Skeletal muscle tissue (tissue), 4 donors: ENCODE results near the gene KCNIP4. TPM values are rescaled to one million over a fixed set of nuclear protein-coding genes. Genes with fewer than 3 reads are reported as not detected.

Experiments used
- H3K27ac ChIP-seq: one replicate; pipeline ENCODE4 v1.7.0; 2013; ENCODE audit warnings: mild to moderate bottlenecking, low read depth, low read length, inconsistent platforms
- H3K27me3 ChIP-seq, 3 donors: one replicate each; pipeline ENCODE4 v1.7.0; 2013; ENCODE audit warnings: low read length in 3 of 3; ENCODE audit not compliant: control insufficient read depth in 3 of 3, insufficient read depth in 3 of 3
- H3K36me3 ChIP-seq, 3 donors: one replicate each; pipeline ENCODE4 v1.7.0; 2013; ENCODE audit warnings: low read length in 3 of 3; ENCODE audit not compliant: control insufficient read depth in 3 of 3, insufficient read depth in 3 of 3
- H3K4me1 ChIP-seq, 3 donors: one replicate each; pipeline ENCODE4 v1.7.0; 2013; ENCODE audit warnings: low read length in 3 of 3, mild to moderate bottlenecking in 3 of 3; ENCODE audit not compliant: control insufficient read depth in 3 of 3, insufficient read depth in 3 of 3
- H3K4me3 ChIP-seq, 3 donors: one replicate each; pipeline ENCODE4 v1.7.0; 2013; ENCODE audit warnings: low read length in 3 of 3
- H3K9ac ChIP-seq, 3 donors: one replicate each; pipeline ENCODE4 v1.7.0; 2013; ENCODE audit warnings: low read length in 3 of 3, mild to moderate bottlenecking in 3 of 3, moderate library complexity in 2 of 3, low read depth in 1 of 3
- H3K9me3 ChIP-seq, 3 donors: one replicate each; pipeline ENCODE4 v1.7.0; 2013; ENCODE audit warnings: low read length in 3 of 3; ENCODE audit not compliant: control insufficient read depth in 3 of 3
- total RNA-seq: library from RNA; depleted of rRNA; stranded (reverse); fragments of >200 nt; gene quantifications from one replicate; pipeline ENCODE4 v1.2.3, GENCODE V29; 2014
- donor health status: Osteomylitis.

Gene KCNIP4
- total RNA-seq, 1 donor from 2014 or later = 0.52 TPM

DNA sequence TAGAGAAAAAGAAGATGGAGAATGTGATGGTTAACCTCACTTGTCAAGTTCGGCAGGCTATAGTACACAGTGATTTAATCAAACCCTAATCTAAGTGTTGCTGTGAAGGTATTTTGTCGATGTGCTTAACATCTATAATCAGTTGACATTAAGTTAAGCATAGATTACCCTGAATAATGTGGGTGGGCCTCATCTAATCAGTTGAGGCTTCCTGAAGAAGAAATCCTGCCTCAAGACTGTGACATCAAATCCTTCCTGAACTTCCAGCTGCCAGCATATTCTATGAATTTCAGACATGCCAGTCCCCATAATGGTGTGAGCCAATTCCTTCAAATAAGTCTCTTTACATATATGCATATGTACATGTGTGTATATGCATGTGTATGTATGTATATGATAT, 1066.9 kb downstream of the KCNIP4 start:
- Histone ChIP-seq H3K36me3 (no peaks in the 10 kb centered on the region), H3K4me3 (no peak overlapping the region), H3K27ac (no peak overlapping the region), H3K9me3 (no peaks in the 10 kb centered on the region), H3K4me1 (no peaks in the 10 kb centered on the region), H3K27me3 (no peaks in the 10 kb centered on the region), H3K9ac (no peak overlapping the region)

DNA sequence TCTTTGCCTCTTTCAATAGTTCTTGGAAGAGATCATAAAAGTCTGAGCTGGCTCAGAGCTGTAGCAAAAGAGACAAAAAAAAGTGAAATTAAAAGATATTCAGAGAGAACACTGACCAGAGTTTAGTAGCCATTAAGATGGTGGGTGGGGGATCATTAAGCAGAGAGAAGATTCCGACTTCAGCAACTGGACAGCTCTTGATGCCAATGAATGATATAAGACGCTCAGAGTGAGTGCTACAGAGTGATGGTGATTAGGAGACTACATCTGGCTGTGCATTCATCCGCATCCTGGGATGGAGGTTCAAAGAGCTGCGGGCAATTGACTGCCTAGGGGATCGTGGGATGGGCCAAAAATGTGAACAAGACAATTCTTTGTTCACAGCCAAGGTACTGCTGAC, 1069.8 kb downstream of the KCNIP4 start:
- H3K36me3 ChIP-seq = no peaks in the 10 kb centered on the region
- no peak overlapping the region for H3K27ac ChIP-seq
- H3K4me3 ChIP-seq = no peak overlapping the region
- H3K9me3 ChIP-seq = no peaks in the 10 kb centered on the region
- no peaks in the 10 kb centered on the region for H3K4me1 ChIP-seq
- H3K9ac ChIP-seq = no peak overlapping the region
- H3K27me3 ChIP-seq = no peaks in the 10 kb centered on the region

DNA sequence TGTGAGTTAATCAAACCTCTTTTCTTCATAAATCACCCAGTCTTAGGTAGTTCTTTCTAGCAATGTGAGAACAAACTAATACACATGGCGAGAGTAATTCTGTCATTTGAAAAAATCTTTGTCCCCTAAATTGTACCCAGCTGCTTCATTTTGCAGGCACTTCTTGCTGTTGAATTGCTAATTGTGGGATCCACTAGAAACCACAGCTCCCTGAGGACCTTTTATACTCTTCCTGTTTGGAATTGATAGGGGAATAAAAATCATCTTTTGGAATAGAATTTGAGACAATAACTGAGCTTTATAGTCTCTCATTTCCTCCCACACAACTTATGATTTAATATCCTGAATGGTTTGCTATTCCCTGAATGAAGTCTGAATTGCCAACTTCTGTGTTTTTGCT, 1078.1 kb downstream of the KCNIP4 start:
- no peak overlapping the region for H3K4me3 ChIP-seq
- H3K4me1 ChIP-seq = no peaks in the 10 kb centered on the region
- H3K36me3 ChIP-seq = no peaks in the 10 kb centered on the region
- no peaks in the 10 kb centered on the region for H3K9me3 ChIP-seq
- no peaks in the 10 kb centered on the region for H3K27me3 ChIP-seq
- no peak overlapping the region for H3K27ac ChIP-seq
- no peak overlapping the region for H3K9ac ChIP-seq

GRCh38 chr4:20868108-20868507, 1080.5 kb downstream of the KCNIP4 start:
- Histone ChIP-seq H3K9ac (no peak overlapping the region), H3K9me3 (no peaks in the 10 kb centered on the region), H3K4me3 (no peak overlapping the region), H3K27me3 (no peaks in the 10 kb centered on the region), H3K4me1 (no peaks in the 10 kb centered on the region), H3K27ac (no peak overlapping the region), H3K36me3 (no peaks in the 10 kb centered on the region)

- Histone ChIP-seq H3K27me3 (no peaks in the 10 kb centered on the region), H3K4me3 (no peak overlapping the region), H3K27ac (no peak overlapping the region), H3K4me1 (no peaks in the 10 kb centered on the region), H3K9me3 (peaks cover 0 to 3% (median 0%) of the 10 kb centered on the region in 3 donors), H3K36me3 (no peaks in the 10 kb centered on the region), H3K9ac (no peak overlapping the region)
Observed at GRCh38 chr4:20860878-20861277, 1087.7 kb downstream of the KCNIP4 start.

DNA sequence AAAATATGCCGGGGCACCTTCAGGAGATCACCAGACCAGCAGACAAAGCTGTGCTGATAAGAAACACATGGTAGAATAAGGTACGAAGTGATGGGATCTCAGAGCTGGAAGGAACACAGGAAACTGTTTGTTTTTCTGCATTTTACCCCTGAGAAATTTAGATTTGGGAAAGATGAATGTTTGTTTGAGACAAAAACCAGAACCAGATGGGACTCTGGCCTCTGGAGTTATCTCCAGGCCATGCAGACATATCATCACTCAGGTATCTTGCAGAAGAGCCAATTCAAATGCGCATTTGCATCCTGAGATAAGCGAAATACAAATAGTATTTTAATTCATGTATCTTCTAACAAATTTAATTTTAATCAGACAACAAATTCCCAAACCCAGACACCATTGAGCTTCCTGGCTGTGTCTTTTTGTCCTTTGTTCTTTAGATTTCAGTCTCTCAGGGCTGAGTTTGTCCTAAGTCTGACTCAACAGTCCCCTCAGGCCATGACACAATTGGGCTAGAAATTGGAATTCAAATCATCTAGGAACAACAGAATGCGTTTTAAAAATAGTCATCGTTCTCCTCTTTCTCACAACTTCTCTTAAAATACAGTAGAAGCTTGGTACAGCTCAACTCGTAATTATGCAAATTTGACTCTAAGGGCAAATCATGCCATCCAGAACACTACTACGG, 1089.3 kb downstream of the KCNIP4 start:
- Histone ChIP-seq H3K9ac (no peak overlapping the region), H3K4me1 (no peaks in the 10 kb centered on the region), H3K27me3 (no peaks in the 10 kb centered on the region)

DNA sequence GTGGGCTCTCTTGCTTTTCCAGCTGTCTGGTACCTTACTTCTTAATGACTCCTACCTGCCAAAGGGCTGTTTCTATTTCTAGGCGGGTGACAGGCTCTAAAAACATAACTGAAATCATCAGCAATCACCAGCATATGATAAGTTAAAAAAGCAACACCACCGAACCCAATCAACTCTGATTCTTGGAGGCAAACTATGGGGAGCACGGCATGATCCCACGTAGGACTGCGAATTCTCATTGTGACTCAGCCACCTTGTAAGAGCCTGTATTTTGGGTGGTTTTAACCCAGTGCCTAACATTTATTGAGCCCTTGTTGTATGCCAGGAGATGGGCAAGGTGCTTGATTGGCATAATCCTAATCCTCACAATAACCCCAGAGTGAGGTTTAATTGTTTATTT, 1091.5 kb downstream of the KCNIP4 start:
- Histone ChIP-seq H3K4me3 (no peak overlapping the region), H3K9ac (no peak overlapping the region), H3K4me1 (no peaks in the 10 kb centered on the region), H3K27me3 (no peaks in the 10 kb centered on the region), H3K27ac (no peak overlapping the region), H3K9me3 (peaks cover 0 to 3% (median 0%) of the 10 kb centered on the region in 3 donors), H3K36me3 (no peaks in the 10 kb centered on the region)

More for the DNA sequence above, 1089.3 kb downstream of the KCNIP4 start:
- Histone ChIP-seq H3K4me3 (no peak overlapping the region), H3K36me3 (no peaks in the 10 kb centered on the region), H3K9me3 (peaks cover 0 to 3% (median 0%) of the 10 kb centered on the region in 3 donors), H3K27ac (no peak overlapping the region)

DNA sequence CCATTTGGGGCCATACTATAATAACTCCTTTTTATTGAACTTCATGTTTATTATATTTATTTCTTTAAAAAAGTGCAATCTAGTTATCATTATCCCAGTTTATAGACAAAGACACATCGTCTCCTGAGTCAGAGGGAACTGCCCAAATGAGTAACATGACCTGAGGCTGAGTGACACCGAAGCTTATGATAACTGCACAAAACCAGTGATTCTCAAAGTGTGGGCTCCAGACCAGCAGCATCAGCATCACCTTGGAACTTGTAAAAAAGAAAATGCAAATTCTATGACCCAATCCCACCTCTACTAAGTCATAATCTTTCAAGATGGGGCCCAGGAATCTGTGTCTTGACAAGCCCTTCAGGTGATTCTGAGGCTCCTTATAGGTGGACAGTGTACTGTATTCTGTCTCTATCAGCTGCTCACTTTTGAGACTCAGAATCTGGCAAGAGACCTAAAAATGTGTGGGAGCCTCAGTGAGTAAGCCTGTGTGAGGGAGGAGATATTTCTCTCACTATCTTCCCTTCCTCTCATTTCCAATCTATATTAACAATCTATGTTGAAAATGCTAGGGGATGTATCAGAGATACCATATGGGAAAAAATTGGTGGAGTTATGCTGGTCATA, 1101.3 kb downstream of the KCNIP4 start:
- Histone ChIP-seq H3K27me3 (no peaks in the 10 kb centered on the region), H3K4me3 (no peak overlapping the region), H3K36me3 (no peaks in the 10 kb centered on the region), H3K9ac (no peak overlapping the region), H3K27ac (no peak overlapping the region), H3K4me1 (no peaks in the 10 kb centered on the region), H3K9me3 (no peaks in the 10 kb centered on the region)

DNA sequence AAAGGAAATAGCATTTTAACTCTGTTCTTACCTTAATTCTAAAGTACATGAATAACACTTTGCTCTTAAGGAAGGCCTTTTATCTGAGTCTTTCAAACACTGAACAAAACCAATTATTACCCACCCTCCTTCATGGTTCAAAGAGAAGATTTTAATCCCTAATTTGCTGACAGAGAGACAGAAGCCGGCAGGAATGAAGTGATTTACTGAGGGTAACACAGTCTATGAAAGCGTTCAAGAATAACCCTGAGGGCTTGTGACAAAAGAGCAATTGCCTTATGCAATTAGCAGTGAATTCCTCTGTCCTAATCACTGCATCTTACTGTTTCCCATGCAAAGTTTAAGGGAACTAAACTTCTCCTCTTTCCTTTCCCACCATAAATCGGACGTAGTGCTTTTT, 1104.3 kb downstream of the KCNIP4 start:
- Histone ChIP-seq H3K27me3 (no peaks in the 10 kb centered on the region), H3K9ac (no peak overlapping the region), H3K27ac (no peak overlapping the region), H3K4me1 (no peaks in the 10 kb centered on the region), H3K4me3 (no peak overlapping the region), H3K36me3 (no peaks in the 10 kb centered on the region), H3K9me3 (no peaks in the 10 kb centered on the region)

GRCh38 chr4:20840648-20841190, 1107.9 kb downstream of the KCNIP4 start:
- H3K4me1 ChIP-seq = no peaks in the 10 kb centered on the region
- no peak overlapping the region for H3K27ac ChIP-seq
- H3K27me3 ChIP-seq = no peaks in the 10 kb centered on the region
- H3K4me3 ChIP-seq = no peak overlapping the region
- peaks cover 0 to 3% (median 0%) of the 10 kb centered on the region in 3 donors for H3K9me3 ChIP-seq
- no peaks in the 10 kb centered on the region for H3K36me3 ChIP-seq
- H3K9ac ChIP-seq = no peak overlapping the region
